GM21576 (cell line): ENCODE results near the gene AFTPH.

ENCODE experiments used
- ATAC-seq: cut with Tn5 transposase; IDR thresholded peaks from one replicate; pipeline ENCODE4 v1.9.1; 2021; ENCODE audit warnings: mild to moderate bottlenecking, moderate library complexity; ENCODE audit not compliant: unreplicated experiment

AFTPH gene

GRCh38 chr2:64582774-64583340 is 58.7 kb downstream of the AFTPH start:
- ATAC-seq = peak; percentile 81

GRCh38 chr2:64586054-64586453 is 61.9 kb downstream of the AFTPH start:
- ATAC-seq = no peak

GRCh38 chr2:64586883-64587481 is 62.9 kb downstream of the AFTPH start:
- no peak for ATAC-seq

- no peak for ATAC-seq
These were observed 63.4 kb downstream of the AFTPH start for GRCh38 chr2:64587561-64587960.

GRCh38 chr2:64591188-64591587 is 67.1 kb downstream of the AFTPH start:
- ATAC-seq = no peak

GRCh38 chr2:64593035-64593655 is 69.0 kb downstream of the AFTPH start:
- ATAC-seq = no peak

- no peak for ATAC-seq
These were observed 70.3 kb downstream of the AFTPH start for GRCh38 chr2:64594226-64594989.

- ATAC-seq = no peak
These were observed 71.5 kb downstream of the AFTPH start for GRCh38 chr2:64595397-64596176.

- ATAC-seq = no peak
These were observed 74.1 kb downstream of the AFTPH start for GRCh38 chr2:64598226-64598625.

GRCh38 chr2:64599469-64599868 is 75.3 kb downstream of the AFTPH start:
- ATAC-seq = no peak

- ATAC-seq = no peak
These were observed 77.1 kb downstream of the AFTPH start for GRCh38 chr2:64601034-64601754.

GRCh38 chr2:64601785-64602391 is 77.8 kb downstream of the AFTPH start:
- no peak for ATAC-seq

- ATAC-seq = no peak
These were observed 78.3 kb downstream of the AFTPH start for GRCh38 chr2:64602436-64602835.

GRCh38 chr2:64604155-64604554 is 80.0 kb downstream of the AFTPH start:
- no peak for ATAC-seq

GRCh38 chr2:64605026-64605471 is 80.9 kb downstream of the AFTPH start:
- no peak for ATAC-seq

- no peak for ATAC-seq
These were observed 81.9 kb downstream of the AFTPH start for GRCh38 chr2:64605991-64606478.

GRCh38 chr2:64606479-64607363 is 82.6 kb downstream of the AFTPH start:
- ATAC-seq = peak; percentile 88

- ATAC-seq = no peak
These were observed 83.5 kb downstream of the AFTPH start for GRCh38 chr2:64607381-64608304.
